ENCODE results near the gene MYO10.

MYO10 gene

DNA sequence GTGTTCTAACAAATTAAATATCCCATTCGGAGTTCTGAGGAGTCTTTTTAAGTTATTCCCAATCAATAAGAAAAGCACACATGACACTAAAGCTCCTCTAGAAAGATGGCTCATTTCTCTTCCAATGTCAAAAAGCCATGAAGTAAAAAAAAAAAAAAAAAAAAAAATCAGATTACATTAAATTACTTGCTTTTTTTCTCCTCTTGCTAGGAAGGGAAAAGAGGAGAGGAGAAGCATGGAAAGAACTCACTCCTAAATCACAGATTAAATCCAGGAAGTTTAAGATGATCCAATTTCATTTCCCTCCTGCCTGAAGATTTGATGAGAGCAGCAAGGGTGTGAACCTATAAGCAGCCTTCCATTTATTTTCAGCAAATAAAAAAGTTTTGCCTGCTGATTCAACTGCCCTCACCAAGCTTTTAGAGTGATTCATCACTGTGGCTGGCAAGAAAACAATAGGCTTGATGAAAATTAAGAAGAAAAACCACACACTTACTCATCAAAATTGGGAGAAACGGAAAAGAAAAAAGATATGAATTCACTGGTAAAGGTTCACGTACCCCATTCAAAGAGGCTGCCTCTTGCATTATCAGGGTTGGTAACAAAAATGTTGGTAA is 19.7 kb downstream of the MYO10 start:
- no peak for DNase-seq (ENCODE audit: low read depth)

DNA sequence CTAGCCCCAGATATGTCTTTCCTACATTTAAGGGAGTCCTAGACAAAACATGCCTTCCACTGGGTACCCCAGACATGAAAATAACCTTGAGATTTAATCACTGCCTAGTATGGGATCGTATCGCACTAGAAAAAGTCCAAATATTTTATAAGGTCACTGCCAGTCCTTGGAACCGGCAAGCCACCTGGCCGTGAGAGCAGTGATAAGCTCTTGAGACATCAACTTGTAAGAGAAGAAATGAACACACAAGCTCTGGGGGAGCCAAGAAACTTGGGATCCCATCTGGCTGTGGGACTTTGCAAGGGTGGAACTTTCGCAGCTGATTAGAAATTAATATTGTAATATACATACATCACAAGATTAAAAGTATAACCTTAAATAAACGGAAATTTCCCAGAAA is 21.5 kb downstream of the MYO10 start:
- no peak for DNase-seq (ENCODE audit: low read depth)

DNA sequence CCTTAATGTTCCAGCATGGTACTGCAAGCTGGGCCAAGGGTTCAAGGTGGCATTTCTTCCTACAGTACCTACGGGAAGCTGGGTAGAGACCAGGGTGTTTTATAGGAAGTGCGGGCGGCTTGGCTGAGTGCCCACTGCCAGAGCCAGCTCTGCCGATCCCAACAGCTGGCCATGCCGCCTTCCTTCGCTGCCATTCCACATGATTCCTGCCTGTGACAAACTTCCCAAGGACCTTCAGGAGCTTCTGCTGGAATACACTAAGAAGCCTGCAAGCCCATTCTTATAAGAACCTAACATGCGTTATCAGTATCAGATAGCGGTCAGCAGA is 22.0 kb downstream of the MYO10 start:
- no peak for DNase-seq (ENCODE audit: low read depth)

DNA sequence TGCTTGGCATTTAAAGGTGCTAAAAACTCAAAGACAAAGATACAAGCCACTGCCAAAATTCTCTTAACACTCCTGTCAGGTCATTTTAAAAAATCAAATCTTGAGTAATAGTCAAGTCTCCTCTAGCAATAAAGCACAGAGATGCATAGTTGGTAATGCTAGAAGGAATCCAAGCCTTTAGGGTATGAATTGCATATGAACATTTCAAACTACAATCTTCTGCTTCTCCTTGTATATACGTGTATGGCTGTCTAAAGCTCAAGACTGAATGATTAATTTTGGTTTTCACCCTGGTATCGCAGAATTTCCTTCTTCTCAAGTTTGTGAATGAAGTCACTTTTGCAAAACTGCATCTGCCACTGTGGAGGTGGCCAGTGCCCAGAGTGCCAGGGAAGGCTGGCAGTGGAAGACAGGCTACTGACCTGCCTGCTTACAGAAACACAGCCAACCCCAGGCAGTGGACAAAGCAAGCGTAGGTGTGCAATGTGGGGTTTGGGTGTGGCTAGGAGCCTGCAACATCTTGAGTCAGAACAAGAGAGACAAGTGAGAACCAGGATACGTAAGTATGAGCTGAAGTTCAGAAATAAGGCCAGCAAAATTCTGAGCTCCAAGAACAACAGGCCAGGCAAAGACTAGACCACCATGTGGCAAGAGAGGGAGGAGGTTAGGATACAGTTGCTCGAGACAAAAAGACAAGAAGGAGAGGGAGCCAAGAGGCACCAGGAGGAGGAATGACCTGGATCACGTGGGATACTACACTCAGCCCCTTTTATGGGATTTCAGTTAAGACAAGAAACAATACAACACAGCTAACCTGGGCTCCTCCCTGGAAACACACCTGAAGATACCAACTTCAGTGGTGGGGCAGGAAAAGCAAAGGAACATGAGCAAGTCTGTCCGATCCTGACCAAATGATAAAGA is 22.6 kb downstream of the MYO10 start:
- DNase-seq (ENCODE audit: low read depth), result no peak

DNA sequence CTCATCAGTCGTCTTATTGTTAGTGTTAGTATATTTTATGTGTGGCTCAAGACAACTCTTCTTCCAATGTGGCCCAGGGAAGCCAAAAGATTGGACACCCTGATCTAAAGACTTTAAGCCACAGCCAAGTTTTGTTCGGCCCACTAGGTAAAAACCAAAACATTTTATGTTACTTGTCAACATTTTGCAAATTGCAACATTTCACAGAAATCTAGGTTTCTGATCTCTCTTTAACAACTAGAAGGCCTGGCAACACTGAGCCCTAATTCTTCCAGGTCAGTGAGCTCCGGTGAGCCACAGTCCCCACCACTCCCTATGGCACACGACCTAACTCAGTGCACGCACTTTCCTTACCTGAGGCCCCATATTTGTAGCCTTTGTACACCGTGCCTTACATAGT is 24.0 kb downstream of the MYO10 start:
- DNase-seq (ENCODE audit: low read depth), result no peak

DNA sequence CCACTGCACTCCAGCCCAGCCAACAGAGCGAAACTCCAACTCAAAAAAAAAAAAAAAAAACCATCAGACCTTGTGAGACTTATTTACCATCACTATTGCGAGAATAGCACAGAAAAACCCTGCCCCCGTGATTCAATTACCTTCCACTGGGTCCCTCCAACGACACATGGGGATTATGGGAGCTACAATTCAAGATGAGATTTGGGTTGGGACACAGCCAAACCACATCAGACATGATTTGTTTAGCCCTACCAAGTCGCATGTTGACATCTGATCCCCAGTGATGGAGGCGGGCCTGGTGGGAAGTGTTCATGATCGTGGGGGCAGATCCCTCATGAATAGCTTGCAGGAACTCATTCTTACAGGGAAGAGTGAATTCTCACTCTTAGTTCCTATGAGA is 26.6 kb downstream of the MYO10 start:
- DNase-seq (ENCODE audit: low read depth), result no peak

DNA sequence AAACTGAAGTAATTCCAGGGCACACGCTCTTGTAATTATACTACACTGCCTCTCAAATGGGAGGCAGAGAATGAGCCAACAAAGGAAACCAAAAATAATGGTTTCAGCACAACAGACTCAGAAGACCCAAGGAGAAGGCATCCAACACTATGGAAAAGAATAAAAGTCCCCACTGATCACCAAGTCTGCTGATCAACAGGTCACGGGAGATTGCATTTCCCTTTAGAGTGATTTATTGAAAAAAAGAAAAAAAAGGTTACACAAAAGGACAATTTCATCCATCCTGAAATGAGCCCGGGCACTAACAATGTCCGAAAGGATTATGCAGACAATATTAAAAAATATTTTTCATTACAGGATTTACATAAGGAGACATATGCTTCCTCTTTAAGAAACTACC is 28.8 kb downstream of the MYO10 start:
- DNase-seq (ENCODE audit: low read depth), result no peak

DNA sequence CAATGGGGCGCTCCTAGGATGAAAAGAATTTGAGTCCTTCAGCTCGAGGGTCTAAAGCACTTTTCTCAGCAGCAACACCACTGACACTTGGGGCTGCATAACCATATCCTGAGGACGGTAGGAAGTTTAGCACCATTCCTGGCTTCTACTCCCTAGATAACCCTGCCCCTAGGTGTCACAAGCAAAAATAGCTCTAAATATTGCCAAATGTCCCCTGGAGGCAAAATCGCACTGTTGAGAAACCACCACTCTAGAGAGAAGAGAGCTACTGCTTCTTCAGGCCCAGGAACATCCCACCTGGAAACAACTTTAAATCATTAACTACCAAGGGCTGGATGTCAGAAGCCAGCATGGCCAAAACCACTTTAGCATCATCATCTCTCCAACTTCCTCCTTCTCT is 29.8 kb downstream of the MYO10 start:
- DNase-seq (ENCODE audit: low read depth), result no peak

DNA sequence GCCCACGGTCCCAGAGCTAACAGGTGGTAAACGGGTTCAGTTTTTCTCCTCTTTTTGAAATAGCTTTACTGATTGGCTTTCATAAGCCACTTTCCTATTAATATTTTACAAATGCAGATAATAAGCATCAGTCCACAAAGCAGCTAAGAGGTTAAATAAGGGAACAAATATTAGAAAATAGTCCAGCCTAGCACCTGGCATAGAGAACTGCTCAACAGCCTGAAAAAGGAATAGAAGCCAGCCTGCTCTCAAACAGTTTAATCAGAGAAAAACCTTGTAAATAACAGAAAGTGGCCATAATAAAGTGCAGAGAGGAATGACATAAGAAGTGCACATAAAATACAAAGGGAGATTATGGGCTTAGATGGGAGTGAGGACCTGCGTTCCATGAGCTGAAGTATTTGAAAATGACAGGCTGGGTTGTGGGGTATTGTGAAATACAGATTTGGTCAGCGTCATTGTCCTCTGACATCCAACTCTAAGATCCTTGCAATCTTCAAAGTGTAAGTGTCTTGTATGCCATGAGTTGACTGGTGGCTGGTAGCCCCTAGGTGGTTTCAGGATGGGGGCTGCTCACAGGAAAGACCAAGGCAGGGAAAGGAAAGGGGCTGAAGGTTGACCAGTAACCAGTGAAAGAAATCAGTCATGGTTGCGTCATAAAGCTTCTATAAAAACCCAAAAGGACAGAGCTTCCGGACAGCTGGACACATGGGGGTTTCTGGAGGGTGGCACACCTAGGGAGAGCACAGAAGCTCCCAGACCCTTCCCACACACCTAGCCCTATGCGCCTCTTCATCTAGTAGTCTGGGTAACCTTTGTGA is 32.4 kb downstream of the MYO10 start:
- no peak for DNase-seq (ENCODE audit: low read depth)

DNA sequence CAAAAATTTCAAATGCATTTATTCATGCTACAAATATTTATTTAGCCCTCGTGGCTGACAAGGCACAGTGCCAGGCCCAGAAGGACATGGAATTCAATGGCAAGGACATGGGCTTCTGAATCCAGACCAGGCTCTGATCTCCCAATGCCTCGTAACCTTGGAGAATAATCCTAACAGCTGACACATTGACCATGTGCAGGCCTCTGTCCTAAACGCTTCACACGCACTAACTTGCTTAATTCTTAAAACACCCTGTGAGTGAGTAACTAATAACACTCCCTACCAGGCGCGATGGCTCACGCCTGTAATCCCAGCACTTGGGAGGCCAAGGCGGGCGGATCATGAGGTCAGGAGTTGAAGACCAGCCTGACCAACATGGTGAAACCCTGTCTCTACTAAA is 33.2 kb downstream of the MYO10 start:
- DNase-seq (ENCODE audit: low read depth), result no peak

DNA sequence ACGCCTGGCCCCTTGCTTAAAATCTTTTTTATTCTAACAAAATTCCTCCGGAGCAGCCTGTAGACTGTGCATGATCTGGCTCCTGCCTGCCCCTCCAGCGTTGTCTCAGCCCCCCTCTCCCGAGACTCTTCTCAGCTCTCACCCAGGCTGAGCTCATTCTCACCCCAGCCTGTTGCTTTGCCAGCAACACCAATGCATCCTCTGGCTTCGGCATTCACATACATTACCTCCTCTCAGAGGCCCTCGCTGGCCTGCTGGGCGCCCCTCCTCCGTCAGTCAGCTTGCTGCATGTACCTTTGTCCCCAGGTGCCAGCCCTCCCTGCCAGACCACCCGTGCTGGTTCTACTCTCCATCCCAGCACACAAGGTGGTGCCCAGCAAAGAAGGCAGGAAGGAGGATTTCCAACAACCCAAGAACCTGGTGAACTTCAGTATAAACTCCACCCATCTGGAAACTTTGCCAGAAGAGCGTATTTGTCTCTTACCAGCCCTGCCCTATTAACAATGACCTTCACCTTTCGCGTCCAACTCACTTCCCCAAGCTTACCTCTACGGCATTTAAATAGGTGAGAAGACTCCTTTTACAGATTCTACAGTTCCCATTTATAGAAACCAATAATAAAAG is 35.0 kb downstream of the MYO10 start:
- DNase-seq (ENCODE audit: low read depth), result no peak

DNA sequence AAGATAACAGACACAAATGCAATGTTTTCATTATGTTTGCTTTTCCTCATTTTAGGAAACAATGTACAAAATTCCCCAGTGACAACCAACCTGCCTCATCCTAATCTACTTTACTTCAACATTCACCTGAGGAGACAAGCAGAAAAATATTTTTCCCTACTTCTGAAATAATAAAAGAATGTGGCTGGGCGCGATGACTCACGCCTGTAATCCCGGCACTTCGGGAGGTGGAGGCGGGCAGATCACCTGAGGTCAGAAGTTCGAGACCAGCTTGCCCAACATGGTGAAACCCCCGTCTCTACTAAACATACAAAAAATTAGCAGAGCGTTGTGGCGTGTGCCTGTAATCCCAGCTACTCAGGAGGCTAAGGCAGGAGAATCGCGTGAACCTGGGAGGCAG is 36.9 kb downstream of the MYO10 start:
- no peak for DNase-seq (ENCODE audit: low read depth)

DNA sequence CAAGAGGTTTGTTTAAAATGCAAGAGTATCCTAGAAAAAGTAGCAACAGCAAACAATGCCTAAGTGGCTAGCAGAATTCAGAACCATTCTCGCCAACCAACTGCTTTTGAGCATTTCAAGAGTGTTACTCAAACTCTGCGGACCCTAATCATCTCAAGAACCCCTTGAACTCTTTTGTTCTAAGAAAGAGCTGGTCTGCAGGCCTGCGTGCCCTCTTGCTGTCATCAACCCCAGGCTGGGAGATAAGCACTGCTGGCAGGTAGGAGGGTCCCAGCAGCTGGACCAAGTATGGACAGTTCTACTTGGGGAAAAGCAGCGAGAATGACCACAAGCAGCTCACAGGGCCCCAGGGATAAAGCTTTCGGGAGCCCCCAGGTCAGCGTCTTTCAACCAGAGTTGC is 38.3 kb downstream of the MYO10 start:
- no peak for DNase-seq (ENCODE audit: low read depth)

DNA sequence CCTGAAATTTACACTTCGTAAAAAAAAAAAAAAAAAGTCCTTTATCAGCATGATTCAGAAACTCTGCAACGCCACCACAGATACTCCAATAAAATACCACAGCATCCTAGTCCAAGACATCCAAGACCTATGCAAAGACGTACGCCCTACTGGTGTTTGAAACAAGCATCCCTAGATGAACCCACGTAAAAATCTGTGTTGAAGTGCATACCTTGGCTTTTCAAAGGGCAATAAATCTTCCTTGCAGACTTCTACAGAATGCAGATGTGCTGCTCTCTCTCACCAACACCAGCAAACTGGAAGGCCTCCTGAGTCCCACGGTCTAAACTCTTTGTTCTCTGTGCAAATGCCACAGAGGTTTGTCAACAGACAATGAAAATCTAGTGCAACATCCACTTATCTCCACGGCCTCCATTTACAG is 38.8 kb downstream of the MYO10 start:
- DNase-seq (ENCODE audit: low read depth), result no peak

DNA sequence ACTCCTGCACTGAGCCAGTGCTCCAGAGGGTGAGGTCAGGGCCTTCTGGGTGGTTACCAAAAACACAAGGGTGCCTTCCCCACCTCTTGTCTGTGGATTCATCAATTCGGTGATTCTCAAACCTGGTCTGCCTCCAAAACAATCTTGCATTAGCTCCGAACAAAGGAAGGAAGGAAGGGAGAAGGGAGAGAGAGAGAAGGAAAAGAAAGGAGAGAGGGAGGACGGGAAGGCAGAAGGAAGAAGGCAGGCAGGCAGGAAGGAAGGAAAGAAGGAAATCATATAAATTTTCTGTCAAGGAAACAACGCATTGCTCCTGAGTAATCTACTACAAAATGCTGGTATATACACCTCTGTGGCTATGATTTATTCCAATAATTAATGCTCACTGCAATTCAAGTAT is 39.3 kb downstream of the MYO10 start:
- no peak for DNase-seq (ENCODE audit: low read depth)

DNA sequence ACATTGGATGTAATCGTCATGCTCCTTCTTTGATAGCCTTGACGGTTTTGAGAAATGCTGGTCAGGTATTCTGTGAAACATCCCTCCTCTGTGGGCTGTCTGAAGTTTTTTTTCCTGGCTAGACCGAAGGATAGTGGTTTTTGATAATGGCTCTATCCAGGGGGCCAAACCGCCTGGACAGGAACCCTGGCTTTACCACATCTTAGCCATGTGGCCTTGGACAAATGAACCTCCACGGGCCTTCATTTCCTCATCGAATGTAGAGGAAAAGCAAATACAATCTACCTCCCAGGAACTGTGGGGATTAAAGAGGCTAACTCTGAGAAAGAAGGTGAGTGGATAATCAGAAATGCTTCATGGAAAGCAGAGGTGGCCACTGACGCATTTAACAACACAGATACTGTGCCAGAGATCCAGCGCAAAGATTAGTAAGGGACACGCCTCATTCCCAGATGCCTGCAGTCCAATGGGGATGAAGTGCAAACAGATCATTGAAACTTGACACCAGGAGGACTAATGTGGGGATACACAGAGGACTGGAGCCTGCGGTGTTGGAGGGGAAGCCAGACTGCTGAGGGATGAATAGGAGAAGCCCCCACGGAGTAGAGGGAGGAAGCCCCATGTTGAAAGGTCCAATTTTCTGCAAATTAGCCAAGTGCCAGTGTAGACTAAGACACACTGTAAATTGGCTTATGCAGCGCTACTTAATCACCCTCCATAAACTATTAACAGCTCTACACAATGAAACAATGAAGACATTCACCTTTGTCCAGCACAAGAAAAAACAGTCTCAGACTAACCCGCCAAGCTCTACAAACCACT is 41.6 kb downstream of the MYO10 start:
- DNase-seq (ENCODE audit: low read depth), result no peak

DNA sequence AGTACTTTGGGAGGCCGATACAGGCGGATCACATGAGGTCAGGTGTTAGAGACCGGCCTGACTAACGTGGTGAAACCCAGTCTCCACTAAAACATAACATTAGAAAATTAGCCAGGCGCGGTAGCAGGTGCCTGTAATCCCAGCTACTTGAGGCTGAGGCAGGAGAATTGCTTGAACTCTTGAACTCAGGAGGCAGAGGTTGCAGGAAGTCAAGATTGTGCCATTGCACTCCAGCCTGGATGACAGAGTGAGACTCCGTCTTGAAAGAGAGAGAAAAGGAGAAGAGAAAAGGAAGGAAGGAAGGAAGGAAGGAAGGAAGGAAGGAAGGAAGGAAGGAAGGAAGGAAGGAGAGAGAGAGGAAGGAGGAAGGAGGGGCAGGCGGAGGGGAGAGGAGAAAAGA is 45.1 kb downstream of the MYO10 start:
- DNase-seq (ENCODE audit: low read depth), result no peak

DNA sequence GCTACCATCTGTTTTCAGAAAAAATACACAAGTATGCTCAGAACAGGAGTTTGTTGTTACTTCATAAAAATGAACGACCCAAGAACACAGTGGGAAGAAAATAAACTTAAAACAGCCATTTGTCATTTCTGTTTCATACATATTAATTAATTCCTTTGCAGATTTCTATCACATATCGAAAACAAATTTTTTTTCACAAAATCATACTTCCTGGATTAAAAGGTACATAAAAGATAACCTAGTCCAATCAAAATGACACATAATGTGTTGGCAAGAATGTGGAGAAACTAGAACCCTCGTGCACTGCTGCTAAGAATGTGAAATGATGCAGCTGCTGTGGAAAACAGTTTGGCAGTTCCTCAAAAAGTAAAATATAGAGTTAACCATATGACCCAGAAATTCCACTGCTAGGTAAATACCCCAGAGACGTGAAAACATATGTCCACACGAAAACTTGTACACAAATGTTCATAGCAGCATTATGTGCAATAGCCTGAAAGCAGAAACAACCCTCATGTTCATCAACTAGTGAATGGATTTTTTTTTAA is 46.0 kb downstream of the MYO10 start:
- DNase-seq (ENCODE audit: low read depth), result no peak

DNA sequence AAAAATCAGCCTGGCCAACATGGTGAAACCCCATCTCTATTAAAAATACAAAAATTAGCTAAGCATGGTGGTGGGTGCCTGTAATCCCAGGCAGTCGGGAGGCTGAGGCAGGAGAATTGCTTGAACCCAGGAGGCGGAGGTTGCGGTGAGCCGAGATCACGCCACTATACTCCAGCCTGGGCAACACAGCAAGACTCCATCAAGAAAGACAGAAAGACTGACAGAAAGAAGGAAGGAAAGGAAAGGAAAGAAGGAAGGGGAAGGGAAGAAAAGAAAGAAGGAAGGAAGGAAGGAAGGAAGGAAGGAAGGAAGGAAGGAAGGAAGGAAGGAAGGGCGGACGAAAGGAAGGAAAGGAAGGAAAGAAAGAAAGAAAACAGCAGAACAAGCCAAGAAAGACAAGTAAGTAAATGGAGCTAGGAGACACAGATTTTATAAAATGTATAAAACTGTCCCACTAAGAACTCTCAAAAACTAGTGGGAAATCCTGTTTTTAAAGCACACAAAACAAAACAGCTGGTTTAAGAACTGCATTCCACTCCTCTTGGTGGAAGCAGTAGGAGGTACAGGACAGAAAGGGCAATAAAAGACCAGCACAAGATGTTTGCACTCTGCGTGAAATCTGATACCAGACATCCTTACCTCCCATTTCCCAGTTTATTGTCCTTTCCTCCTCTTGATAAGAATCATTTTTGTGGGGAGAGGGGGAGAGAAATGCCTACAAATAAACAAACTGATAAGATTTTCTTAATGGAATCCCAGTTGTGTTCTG is 46.7 kb downstream of the MYO10 start:
- DNase-seq (ENCODE audit: low read depth), result no peak

DNA sequence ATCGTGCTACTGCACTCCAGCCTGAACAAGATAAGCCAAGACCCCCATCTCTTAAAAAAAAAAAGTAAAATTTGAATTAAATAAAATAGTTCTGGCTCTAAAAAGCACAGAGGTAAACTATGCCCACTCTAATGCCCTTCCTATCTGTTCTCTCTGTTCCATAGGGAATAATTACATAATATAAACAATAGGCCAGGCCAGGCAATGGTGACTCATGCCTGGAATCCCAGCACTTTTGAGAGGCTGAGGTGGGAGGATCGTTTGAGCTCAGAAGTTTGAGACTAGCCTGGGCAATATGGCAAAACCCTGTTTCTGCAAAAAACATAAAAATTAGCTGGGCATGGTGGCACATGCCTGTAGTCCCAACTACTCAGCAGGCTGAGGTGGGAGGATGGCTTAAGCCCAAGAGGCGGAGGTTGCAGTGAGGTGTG is 47.4 kb downstream of the MYO10 start:
- no peak for DNase-seq (ENCODE audit: low read depth)

Measured in T-helper 22 cell (primary cell).